K562 (cell line): ENCODE results near the gene ZFP64. TPM values are rescaled to one million over a fixed set of nuclear protein-coding genes. Genes with fewer than 3 reads are reported as not detected.

Experiments used
- ATAC-seq: fragments of 200-7000 bp; cut with Tn5 transposase; 3 replicates; pipeline ENCODE4 v1.9.1; 2020; ENCODE audit warnings: moderate library complexity
- BruUV-seq: library from RNA; stranded (reverse); fragments of 400-500 nt; replicated peaks from 2 replicates; lab custom pipeline; 2021; lab: Mats Ljungman, UMichigan
- CTCF ChIA-PET: fragments of 300-600 bp; formaldehyde crosslinking; extraction: SDS; loops from one replicate; lab custom pipeline; 2021; ENCODE audit warnings: low intra/inter-chr PET ratio; lab: Yijun Ruan, JAX
- POLR2A ChIA-PET: fragments of 300-600, 350-650 bp; sonication (Branson Sonifier 250); formaldehyde crosslinking; extraction: SDS; loops from one replicate; lab custom pipeline; 2021; ENCODE audit warnings: antibody characterized with exemption, inconsistent platforms; lab: Yijun Ruan, JAX
- DNase-seq, 4 experiments: peaks; one replicate each; pipeline versions ENCODE4 v3.0.0 to v3.0.0-alpha.2; 2011 to 2018; ENCODE audit warnings: low spot score in 3 of 4, mixed read lengths in 3 of 4; ENCODE audit errors: extremely low read depth in 1 of 4
- FAIRE-seq: peaks from 2 replicates; lab custom pipeline; 2011; peaks lifted over from hg19 to GRCh38; lab: Jason Lieb, UNC
- H2AFZ ChIP-seq: 2 replicates; pipeline ENCODE4 v1.6.0; 2011; ENCODE audit warnings: low read depth, low read length, control low read depth, inconsistent platforms
- H3K27ac ChIP-seq: fragments of 200-600 bp; 3 replicates; pipeline ENCODE4 v1.8.0; 2011; ENCODE audit warnings: low read depth, mild to moderate bottlenecking, control low read depth, inconsistent platforms, low read length, moderate library complexity, mixed read lengths; ENCODE audit errors: extremely low read depth
- H3K27me3 ChIP-seq, 2 experiments: fragments of 300-600 bp in 1 of 2; 2 replicates in 1 of 2; 3 replicates in 1 of 2; pipeline versions ENCODE4 v1.6.0 to v1.8.0; 2011; ENCODE audit warnings: inconsistent platforms in 2 of 2, low read length in 2 of 2, mild to moderate bottlenecking in 1 of 2, mixed read lengths in 1 of 2, moderate library complexity in 1 of 2; ENCODE audit not compliant: control insufficient read depth in 2 of 2, insufficient read depth in 2 of 2
- H3K36me3 ChIP-seq: fragments of 300-600 bp; 3 replicates; pipeline ENCODE4 v1.8.0; 2011; ENCODE audit warnings: mild to moderate bottlenecking, low read length, inconsistent platforms; ENCODE audit not compliant: control insufficient read depth, insufficient read depth
- H3K4me1 ChIP-seq, 2 experiments: fragments of 200-600 bp in 1 of 2; replicated peaks in 1 of 2; 2 replicates in 1 of 2; 3 replicates in 1 of 2; pipeline versions ENCODE4 v1.5.1 to v1.8.0; 2011; ENCODE audit warnings: inconsistent platforms in 2 of 2, low read length in 2 of 2, mild to moderate bottlenecking in 1 of 2, mixed read lengths in 1 of 2, moderate library complexity in 1 of 2; ENCODE audit not compliant: control insufficient read depth in 2 of 2, insufficient read depth in 2 of 2
- H3K4me2 ChIP-seq: 2 replicates; pipeline ENCODE4 v1.6.1; 2011; ENCODE audit warnings: low read length, control low read depth, inconsistent platforms, mixed read lengths; ENCODE audit not compliant: insufficient read depth
- H3K4me3 ChIP-seq: fragments of 200-600 bp; sonication (generic), shearing (Covaris generic); 2 replicates; pipeline ENCODE4 v1.5.1; 2016; ENCODE audit warnings: control low read depth, inconsistent platforms
- H3K79me2 ChIP-seq: fragments of 200-600 bp; 3 replicates; pipeline ENCODE4 v1.8.0; 2011; ENCODE audit warnings: low read length, inconsistent platforms; ENCODE audit not compliant: control insufficient read depth, insufficient read depth
- H3K9ac ChIP-seq, 2 experiments: 2 replicates each; pipeline versions ENCODE4 v1.6.0 to v1.6.1; 2011; ENCODE audit warnings: low read depth in 2 of 2, low read length in 2 of 2, control low read depth in 1 of 2, inconsistent platforms in 1 of 2, mild to moderate bottlenecking in 1 of 2, mixed read lengths in 1 of 2; ENCODE audit not compliant: insufficient read depth in 1 of 2
- H3K9me1 ChIP-seq: one replicate; pipeline ENCODE4 v1.6.0; 2011; ENCODE audit warnings: inconsistent platforms, mild to moderate bottlenecking, low read length, moderate library complexity; ENCODE audit not compliant: control insufficient read depth, insufficient read depth
- H3K9me3 ChIP-seq: replicated peaks from 2 replicates; pipeline ENCODE4 v1.5.1; 2011; ENCODE audit warnings: low read depth, low read length, inconsistent platforms; ENCODE audit not compliant: control insufficient read depth, insufficient read depth
- H4K20me1 ChIP-seq: replicated peaks from 2 replicates; pipeline ENCODE4 v1.6.1; 2011; ENCODE audit warnings: low read length, inconsistent platforms, mixed read lengths; ENCODE audit not compliant: control insufficient read depth, insufficient read depth
- NBN ChIP-seq: fragments of 450-650 bp; IDR thresholded peaks from 2 replicates; pipeline ENCODE4 v1.6.1; 2016; ENCODE audit warnings: low read depth, mild to moderate bottlenecking
- PCBP2 ChIP-seq: fragments of 200-400 bp; formaldehyde crosslinking; IDR thresholded peaks from 2 replicates; pipeline ENCODE4 v1.6.1; 2018; ENCODE audit warnings: low read length, low read depth, mild to moderate bottlenecking, moderate library complexity; ENCODE audit not compliant: poor library complexity, severe bottlenecking
- POLR2G ChIP-seq: fragments of 200-400 bp; formaldehyde crosslinking; IDR thresholded peaks from 2 replicates; pipeline ENCODE4 v1.6.1; 2017; ENCODE audit warnings: low read depth, mild to moderate bottlenecking, antibody characterized with exemption, low read length, moderate library complexity
- TEAD2 ChIP-seq: fragments of 450-650 bp; IDR thresholded peaks from 2 replicates; pipeline ENCODE4 v1.6.1; 2016; ENCODE audit warnings: missing genetic modification characterization, control low read depth, missing compliant biosample characterization
- ZNF41 ChIP-seq: fragments of 250-450 bp; sonication (Bioruptor Pico); conservative IDR thresholded peaks from 2 replicates; pipeline ENCODE4 v1.4.0; 2020; ENCODE audit warnings: mild to moderate bottlenecking
- ZNF583 ChIP-seq: fragments of 250-450 bp; sonication (Bioruptor Pico); IDR thresholded peaks from 2 replicates; pipeline ENCODE4 v1.4.0; 2020
- ZNF589 ChIP-seq: fragments of 200-800 bp; sonication (Bioruptor generic); IDR thresholded peaks from 2 replicates; pipeline ENCODE4 v1.6.1; 2016; ENCODE audit warnings: low read depth, missing genetic modification characterization, missing compliant biosample characterization
- WGBS: fragments of 100-300 bp; shearing (Covaris generic); methylation state at CpG from one replicate; pipeline ENCODE4 v1.1.6; 2016; ENCODE audit warnings: low coverage, mixed read lengths; ENCODE audit not compliant: insufficient coverage; ENCODE audit errors: missing lambda C conversion rate; 5-methylcytosine and 5-hydroxymethylcytosine counted together
- in situ Hi-C: fragments of 300-500 bp; cut with MboI; formaldehyde crosslinking; loops from 4 replicates; pipeline ENCODE4 v1.15.0; 2018; ENCODE audit warnings: inconsistent platforms, mixed read lengths
- intact Hi-C: fragments of 100-400 bp; cut with micrococcal nuclease; formaldehyde crosslinking; loops from 2 replicates; pipeline ENCODE4 v1.14.2; 2022
- polyA plus RNA-seq, 8 experiments: library from polyadenylated mRNA; depleted of rRNA in 4 of 8; stranded (reverse) in 5 of 8; unstranded in 3 of 8; fragments of >200 nt; fragmentation: Nextera tagmentation in 2 of 8; fragmentation: Illumina TruSeq in 1 of 8; extraction: Ambion mirVana in 2 of 8; extraction: Trizol in 1 of 8; gene quantifications; 2 replicates each; pipeline versions ENCODE4 v1.2.1 to v1.2.3, GENCODE V29; 2011 to 2014; ENCODE audit warnings: inconsistent platforms in 1 of 8, missing spikeins in 1 of 8
- total RNA-seq, 7 experiments: library from RNA; depleted of rRNA in 6 of 7; stranded (reverse); fragments of >200 nt in 6 of 7; fragmentation: Illumina TruSeq in 2 of 7; extraction: Trizol in 2 of 7; gene quantifications; 2 replicates each; pipeline versions ENCODE4 v1.2.1 to v1.2.3, GENCODE V29; 2011 to 2021; ENCODE audit warnings: low replicate concordance in 1 of 7
- TF ChIP-seq, protein P1 (sequence below): sonication (generic); formaldehyde crosslinking; IDR thresholded peaks from 2 replicates; pipeline ENCODE4 v1.9.0; 2022; ENCODE audit warnings: mild to moderate bottlenecking, missing genetic modification reagents
- TF ChIP-seq, protein P2 (sequence below): sonication (generic); formaldehyde crosslinking; IDR thresholded peaks from 2 replicates; pipeline ENCODE4 v1.8.0; 2022; ENCODE audit warnings: missing genetic modification reagents, mild to moderate bottlenecking, borderline replicate concordance

The ZFP64 gene
- total and polyA plus RNA-seq, 9 of the 15 experiments (the other 6 are each of a cell fraction or from before 2014, with no cell fraction given): 1.4 to 13.4 (median 7.0) TPM

DNA sequence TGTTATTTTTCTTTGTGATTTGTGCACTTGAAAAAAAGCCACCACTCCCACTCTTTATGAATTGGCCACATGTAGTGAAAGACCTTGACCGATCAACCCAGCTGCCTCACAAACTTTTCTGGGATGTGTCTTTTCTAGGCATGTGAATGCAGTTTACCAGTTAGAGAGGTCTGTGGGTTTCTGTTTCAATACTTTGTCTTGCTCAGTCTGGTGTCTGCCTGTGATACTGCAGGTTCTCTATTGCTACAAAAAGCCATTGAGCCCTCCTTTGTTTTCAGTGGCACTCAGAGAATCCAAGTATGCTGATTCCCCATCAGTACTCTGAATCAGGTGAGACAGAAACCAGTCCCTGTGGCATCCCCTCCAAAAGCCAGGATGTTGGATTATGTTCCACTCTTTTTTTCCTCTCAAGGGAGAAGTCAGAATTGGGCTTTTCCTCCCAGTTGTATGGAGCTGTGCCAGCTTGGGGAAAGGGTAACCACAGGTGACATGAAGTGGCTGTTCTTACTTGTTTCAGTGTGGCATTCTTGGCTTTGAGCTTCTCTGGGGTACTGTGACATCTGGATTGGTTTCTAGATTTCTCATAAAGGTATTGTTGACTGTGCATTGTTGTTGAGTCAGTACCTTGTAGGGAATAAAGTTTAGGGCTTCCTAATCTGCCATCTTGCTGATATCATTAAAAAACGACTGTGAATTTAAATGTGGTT lies 26.3 kb upstream of the ZFP64 start:
- ChIA-PET POLR2A (no interaction called here), CTCF (no interaction called here)
- H3K4me1 ChIP-seq: no peaks in the 10 kb centered on the region
- intact Hi-C loops: loop anchor here (10.0 kb wide), 1 partner anchor 93 kb away; no protein-coding TSS in a partner anchor
- H3K4me3 ChIP-seq: no peak overlapping the region
- WGBS: 20% methylated on average over 2 of the region's 2 CpGs
- H2AFZ ChIP-seq: no peak overlapping the region
- FAIRE-seq (no peak), ATAC-seq (no peak), DNase-seq (no peak)
- H3K9ac ChIP-seq: no peak overlapping the region
- H4K20me1 ChIP-seq: no peaks in the 10 kb centered on the region
- H3K36me3 ChIP-seq: no peaks in the 10 kb centered on the region; the same call in 2 of the 3 replicates
- in situ Hi-C loops: no loop called here
- no peak overlapping the region for H3K27ac ChIP-seq
- H3K9me1 ChIP-seq: no peaks in the 10 kb centered on the region
- no peak overlapping the region for H3K4me2 ChIP-seq
- peaks cover 18% of the 10 kb centered on the region; the same call in 2 of the 3 replicates for H3K79me2 ChIP-seq
- H3K9me3 ChIP-seq: peaks cover 4% of the 10 kb centered on the region
- H3K27me3 ChIP-seq: no peaks in the 10 kb centered on the region
- no TSS peak for BruUV-seq
- TF ChIP-seq TEAD2 (tag) (no peak), NBN (no peak), ZNF589 (CRISPR knock-in tag) (no peak), PCBP2 (no peak), ZNF583 (CRISPR knock-in tag) (no peak), POLR2G (no peak), ZNF41 (CRISPR knock-in tag) (no peak)
- TF ChIP-seq, protein P1, sequence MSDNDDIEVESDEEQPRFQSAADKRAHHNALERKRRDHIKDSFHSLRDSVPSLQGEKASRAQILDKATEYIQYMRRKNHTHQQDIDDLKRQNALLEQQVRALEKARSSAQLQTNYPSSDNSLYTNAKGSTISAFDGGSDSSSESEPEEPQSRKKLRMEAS (CRISPR knock-in tag): no peak
- TF ChIP-seq, protein P2, sequence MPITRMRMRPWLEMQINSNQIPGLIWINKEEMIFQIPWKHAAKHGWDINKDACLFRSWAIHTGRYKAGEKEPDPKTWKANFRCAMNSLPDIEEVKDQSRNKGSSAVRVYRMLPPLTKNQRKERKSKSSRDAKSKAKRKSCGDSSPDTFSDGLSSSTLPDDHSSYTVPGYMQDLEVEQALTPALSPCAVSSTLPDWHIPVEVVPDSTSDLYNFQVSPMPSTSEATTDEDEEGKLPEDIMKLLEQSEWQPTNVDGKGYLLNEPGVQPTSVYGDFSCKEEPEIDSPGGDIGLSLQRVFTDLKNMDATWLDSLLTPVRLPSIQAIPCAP (CRISPR knock-in tag): no peak
